Measurements from ENCODE around the gene BRD3OS. TPM values are rescaled to one million over a fixed set of nuclear protein-coding genes. Genes with fewer than 3 reads are reported as not detected.

Gene BRD3OS
- total RNA-seq, 1 donor, result 26.2 TPM

DNA sequence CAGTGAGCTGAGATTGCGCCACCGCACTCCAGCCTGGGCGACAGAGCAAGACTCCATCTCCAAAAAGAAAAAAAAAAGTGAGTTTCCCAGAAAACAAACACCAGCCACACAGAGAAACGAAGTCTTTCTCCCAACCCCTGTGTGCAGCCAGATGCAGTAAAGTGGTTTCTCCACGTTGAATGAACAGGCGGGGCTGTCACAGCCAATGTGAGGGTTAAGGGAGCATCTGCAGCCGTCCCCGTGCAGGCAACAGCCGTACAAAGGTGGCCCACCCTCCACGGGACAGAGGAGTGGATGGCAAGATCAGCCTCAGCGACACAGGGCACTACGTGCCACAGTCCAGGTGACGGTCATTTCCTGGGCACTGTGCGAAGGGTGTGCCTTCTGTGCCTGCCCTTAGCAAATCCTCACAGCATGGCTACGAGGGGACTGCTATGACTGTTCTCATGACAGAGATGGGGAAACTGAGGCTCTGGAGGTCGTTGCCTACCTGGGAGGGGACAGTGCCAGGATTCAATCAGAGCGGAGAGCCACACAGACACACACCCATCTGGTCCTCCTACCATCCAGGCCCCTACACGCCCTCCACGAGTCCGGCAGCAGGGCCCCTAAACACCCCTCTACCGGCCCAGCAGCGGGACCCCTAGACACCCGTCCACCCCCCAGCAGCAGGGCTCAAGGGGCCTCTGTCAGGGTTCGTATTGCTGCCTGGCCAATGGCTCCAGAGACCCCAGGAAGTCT, 35.5 kb upstream of the BRD3OS start:
- TF ChIP-seq, protein P1, sequence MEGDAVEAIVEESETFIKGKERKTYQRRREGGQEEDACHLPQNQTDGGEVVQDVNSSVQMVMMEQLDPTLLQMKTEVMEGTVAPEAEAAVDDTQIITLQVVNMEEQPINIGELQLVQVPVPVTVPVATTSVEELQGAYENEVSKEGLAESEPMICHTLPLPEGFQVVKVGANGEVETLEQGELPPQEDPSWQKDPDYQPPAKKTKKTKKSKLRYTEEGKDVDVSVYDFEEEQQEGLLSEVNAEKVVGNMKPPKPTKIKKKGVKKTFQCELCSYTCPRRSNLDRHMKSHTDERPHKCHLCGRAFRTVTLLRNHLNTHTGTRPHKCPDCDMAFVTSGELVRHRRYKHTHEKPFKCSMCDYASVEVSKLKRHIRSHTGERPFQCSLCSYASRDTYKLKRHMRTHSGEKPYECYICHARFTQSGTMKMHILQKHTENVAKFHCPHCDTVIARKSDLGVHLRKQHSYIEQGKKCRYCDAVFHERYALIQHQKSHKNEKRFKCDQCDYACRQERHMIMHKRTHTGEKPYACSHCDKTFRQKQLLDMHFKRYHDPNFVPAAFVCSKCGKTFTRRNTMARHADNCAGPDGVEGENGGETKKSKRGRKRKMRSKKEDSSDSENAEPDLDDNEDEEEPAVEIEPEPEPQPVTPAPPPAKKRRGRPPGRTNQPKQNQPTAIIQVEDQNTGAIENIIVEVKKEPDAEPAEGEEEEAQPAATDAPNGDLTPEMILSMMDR (IDR thresholded peaks at IDR 0.05; ENCODE audit: insufficient read depth, low read length), result no peak
- peak overlapping the region; percentile 83 for H3K4me3 ChIP-seq (ENCODE audit: low read depth, low read length)
- DNase-seq (ENCODE audit: low read depth), result no peak

DNA sequence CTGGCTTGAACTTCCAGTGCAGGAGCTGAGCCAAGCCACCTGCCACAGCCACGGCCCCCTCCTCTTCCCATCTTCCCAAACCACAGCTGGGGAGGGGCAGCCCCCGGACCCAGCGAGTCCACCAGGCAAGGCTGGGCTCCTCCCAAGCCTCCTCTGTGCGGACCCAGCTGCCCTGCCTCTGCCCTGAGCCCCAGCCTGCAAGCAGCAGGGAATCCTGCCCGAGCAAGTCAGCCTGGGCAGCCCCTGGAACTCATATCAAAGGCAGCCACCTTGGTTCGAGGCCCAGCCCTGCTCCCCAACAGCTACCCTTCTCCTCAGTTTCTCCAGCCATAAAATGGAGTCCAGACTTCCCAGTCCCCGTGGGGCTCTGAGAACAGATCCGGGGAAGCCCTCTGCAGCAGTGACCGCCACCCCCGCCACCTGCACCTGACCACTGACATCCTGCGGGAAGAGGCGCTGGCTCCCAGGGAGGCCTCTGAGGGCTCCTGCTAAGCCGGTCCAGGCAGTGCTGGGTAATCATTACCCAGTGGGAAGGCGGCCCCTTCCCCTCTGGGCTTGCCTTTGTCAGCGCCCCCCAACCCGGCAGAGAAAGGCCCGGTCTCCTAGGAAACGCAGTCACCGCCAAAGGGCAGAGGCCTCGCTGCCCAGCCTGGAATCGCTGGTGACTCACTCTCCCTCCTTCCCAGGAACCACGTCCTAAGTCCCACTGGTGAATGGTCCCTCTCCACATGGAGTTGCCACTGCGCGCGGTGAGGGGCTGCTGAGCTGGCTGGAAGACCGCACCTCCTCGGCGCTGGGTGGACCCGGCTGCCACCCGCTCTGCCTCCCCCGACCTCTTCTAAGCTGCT, 34.7 kb upstream of the BRD3OS start:
- TF ChIP-seq, protein P1 (IDR thresholded peaks at IDR 0.05; ENCODE audit: insufficient read depth, low read length), result no peak
- DNase-seq (ENCODE audit: low read depth), result peak; percentile 67
- H3K4me3 ChIP-seq (ENCODE audit: low read depth, low read length), result peak overlapping the region; percentile 83

DNA sequence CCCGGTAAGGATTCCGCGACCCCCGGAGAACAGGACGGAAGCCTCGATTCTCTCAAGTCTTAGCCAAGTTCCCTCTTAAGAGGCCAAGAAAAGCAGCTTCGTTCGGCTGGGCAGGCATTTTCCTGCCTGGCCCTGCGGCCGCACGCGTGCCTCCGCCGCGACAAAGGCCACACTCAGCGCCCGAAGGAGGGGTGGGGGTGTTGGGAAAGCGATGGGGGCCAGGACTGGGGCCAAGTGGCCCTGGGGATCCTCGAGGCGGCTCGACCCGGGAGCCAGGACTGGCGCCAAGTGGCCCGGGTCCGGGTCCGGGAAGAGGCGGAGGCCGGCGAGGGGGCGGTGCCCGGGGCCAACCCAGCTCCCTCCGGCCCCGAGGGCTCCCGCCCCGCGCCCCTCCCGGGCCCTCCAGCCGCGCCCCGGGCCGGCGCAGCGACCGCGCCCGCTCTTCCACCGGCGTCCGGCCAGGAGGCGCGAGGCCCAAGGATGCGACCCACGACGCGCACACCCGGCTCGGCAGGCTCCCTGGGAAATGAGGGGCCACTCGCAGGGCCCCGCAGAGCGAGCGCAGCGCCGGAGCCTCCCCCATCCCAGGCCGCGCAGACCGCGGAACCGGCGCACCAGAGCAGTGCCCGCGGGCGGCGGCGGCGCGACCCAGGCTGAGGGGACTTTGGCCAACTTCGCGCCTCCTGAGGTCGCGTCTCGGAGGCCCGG, 33.9 kb upstream of the BRD3OS start:
- no peak for DNase-seq (ENCODE audit: low read depth)
- peak overlapping the region; percentile 83 for H3K4me3 ChIP-seq (ENCODE audit: low read depth, low read length)
- TF ChIP-seq, protein P1 (IDR thresholded peaks at IDR 0.05; ENCODE audit: insufficient read depth, low read length), result no peak

DNA sequence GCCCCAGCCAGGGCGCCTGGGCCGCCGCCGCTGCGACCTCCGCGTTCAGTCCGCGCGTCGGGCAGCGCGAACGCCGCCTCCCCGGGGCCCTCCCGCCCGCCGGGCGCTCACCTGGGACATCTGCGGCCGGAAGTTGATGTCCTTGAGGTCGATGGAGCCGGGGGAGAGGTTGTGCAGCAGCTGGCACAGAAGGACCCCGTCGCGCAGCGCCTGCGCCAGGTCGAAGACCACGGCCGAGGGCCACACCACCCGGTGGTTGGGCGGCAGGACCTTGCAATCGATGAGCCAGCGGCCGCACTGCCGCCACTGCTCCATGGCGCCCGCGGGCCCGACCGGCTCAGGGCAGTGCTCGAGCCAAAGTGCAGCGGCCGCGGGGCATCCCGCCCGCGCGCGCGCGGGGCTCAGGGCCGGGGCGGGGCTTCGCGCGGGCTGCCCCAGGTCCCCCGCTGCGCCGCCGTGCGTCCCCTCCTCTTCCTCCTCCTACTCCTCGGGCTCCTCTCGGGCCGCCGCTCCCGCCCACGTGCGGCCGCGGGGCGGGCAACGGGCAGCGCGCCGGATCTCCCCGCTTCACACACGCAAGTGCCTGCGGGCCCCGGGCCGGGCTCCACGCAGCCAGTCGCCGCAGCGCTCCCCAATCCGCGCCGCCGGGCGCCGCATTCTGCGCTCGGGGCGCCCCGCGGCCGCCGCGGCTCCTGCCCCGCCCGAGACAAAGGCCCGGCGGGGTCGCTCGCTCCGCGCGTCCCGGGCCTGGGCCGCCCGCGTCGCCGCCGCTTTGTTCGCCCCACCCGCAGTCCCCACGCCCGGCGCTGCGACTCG, 33.1 kb upstream of the BRD3OS start, which contains the start of gene VAV2:
TSS of gene VAV2 (minus strand) at position 361 of the 816 bp plus-strand sequence. CDS start at position 315, 46 bp downstream.
- DNase-seq (ENCODE audit: low read depth), result peak; percentile 49
- peak within 1 kb of the TSS; percentile 83 for H3K4me3 ChIP-seq (ENCODE audit: low read depth, low read length)
- TF ChIP-seq, protein P1 (IDR thresholded peaks at IDR 0.05; ENCODE audit: insufficient read depth, low read length), result no peak

DNA sequence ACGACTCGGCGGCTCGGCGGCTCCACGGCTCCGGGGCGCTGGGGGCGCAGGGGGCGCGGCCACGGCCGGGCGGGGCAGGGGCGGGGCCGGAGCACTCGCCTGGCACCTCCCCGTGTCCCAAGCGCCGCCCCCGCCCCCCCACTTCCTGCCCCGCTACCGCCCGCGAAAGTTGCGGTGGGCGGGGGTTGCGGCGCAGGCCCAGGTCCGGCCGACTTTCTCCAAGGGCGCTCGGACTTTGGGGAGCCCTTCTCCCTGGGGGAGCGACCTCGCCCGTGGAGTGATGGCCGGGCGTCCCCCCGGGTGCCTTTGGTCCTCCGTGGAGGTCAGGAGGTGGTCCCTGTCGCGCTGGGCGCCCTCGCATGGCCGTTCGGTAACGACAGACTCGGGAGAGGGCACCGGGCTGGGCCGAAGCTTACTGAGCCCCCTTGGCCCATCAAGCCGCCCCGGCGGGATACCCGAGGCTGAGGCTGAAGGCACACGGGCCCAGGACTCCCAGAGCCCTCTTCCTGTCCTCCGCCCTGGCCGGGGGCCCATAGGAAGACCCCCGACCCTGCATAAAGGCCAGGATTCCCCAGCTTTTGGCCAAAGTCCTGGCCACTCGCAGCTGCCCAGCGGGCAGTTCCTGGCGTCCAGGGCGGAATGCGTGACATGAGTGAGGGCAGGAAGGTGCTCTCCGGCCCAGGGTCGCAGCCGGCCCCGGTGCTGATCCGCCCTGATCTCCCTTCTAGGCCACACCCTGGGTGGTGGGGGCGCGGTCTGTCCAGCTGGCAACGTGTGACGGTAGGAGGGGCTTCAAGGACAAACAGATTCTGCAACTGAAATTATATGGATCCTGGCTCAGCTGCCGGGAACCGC, 32.3 kb upstream of the BRD3OS start:
- TF ChIP-seq, protein P1 (IDR thresholded peaks at IDR 0.05; ENCODE audit: insufficient read depth, low read length), result peak; percentile 31

More for the DNA sequence above, 32.3 kb upstream of the BRD3OS start:
- H3K4me3 ChIP-seq (ENCODE audit: low read depth, low read length), result peak overlapping the region; percentile 83
- DNase-seq (ENCODE audit: low read depth), result peak; percentile 89
